Left ventricle myocardium inferior (tissue), 1 donor: ENCODE data around the gene ASTN1. TPM values are rescaled to one million over a fixed set of nuclear protein-coding genes. Genes with fewer than 3 reads are reported as not detected.

Experiments
- DNase-seq: peaks from one replicate; pipeline ENCODE4 v3.0.0-alpha.2; 2020
- H3K27ac ChIP-seq: fragments of 200-600 bp; replicated peaks from 2 replicates; pipeline ENCODE4 v1.8.0; 2021
- H3K27me3 ChIP-seq: fragments of 200-600 bp; 2 replicates; pipeline ENCODE4 v1.8.0; 2021; ENCODE audit warnings: low read depth
- H3K36me3 ChIP-seq: fragments of 200-600 bp; 2 replicates; pipeline ENCODE4 v1.8.0; 2021
- H3K4me1 ChIP-seq: fragments of 200-600 bp; 2 replicates; pipeline ENCODE4 v1.8.0; 2021
- H3K4me3 ChIP-seq: fragments of 200-600 bp; 2 replicates; pipeline ENCODE4 v1.8.0; 2021; ENCODE audit warnings: mild to moderate bottlenecking, moderate library complexity
- H3K9me3 ChIP-seq: fragments of 200-600 bp; replicated peaks from 2 replicates; pipeline ENCODE4 v1.8.0; 2021
- CTCF ChIP-seq: fragments of 200-600 bp; IDR thresholded peaks from 2 replicates; pipeline ENCODE4 v1.8.0; 2021; ENCODE audit warnings: antibody characterized with exemption, mild to moderate bottlenecking, borderline replicate concordance
- intact Hi-C: fragments of 100-400 bp; cut with micrococcal nuclease; formaldehyde crosslinking; loops from one replicate; pipeline ENCODE4 v1.11.0; 2022
- total RNA-seq: library from RNA; stranded (reverse); fragmentation: NEBNext Ultra II Directional; extraction: Animal tissue kit (Norgen Biotek cat#: 25700); gene quantifications from one replicate; pipeline ENCODE4 v1.2.1, GENCODE V29; 2021
- donor health status: DM: no; HTN: yes; CAD: no; lungs with severe emphysema.

The ASTN1 gene
- total RNA-seq, 1 donor from 2014 or later, result 0.33 TPM

DNA sequence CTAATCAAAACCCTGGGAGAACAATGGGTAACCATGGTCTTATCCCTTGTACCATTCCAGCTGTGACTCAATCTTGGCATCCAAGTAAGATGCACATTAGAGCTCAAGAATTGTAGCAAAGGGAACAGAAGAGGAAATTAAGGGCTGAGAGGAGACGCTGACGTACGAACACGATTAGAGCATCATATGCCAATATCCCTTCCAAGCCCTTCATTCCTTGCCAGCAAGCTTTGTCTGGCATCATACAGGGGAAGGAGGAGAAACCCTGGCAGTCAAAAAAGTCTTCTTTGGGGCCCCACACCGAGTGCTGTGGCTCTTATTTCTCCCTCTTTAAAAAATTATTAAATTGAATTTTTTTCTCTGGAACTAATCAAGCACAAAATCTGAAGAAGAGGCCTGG, 120.9 kb downstream of the ASTN1 start:
- TF ChIP-seq CTCF, result no peak
- intact Hi-C loops, result no loop called here
- Histone ChIP-seq H3K4me1 (no peaks in the 10 kb centered on the region), H3K36me3 (no peaks in the 10 kb centered on the region), H3K4me3 (no peak overlapping the region), H3K27ac (no peak overlapping the region), H3K9me3 (no peaks in the 10 kb centered on the region), H3K27me3 (peaks cover 10% of the 10 kb centered on the region)
- DNase-seq, result no peak

DNA sequence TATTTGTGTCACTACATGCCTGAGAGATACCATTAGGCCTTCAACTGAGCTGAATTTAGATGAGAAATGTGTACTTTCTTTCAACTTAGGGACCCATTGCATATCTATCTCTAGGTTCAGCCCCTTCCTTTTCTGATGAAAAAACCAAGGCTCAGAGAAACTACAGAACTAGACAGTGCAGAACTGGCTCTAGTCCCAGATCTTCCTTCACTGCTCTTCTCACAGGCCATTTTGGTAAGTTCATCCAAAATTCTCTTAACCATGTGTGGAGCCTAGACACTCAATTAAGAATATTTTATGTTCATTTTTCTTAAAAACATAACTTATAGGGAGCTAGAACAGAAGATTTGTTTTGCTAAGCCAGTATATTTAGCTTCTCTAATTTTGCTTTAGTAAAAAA, 128.9 kb downstream of the ASTN1 start:
- no peak overlapping the region for H3K4me3 ChIP-seq

DNA sequence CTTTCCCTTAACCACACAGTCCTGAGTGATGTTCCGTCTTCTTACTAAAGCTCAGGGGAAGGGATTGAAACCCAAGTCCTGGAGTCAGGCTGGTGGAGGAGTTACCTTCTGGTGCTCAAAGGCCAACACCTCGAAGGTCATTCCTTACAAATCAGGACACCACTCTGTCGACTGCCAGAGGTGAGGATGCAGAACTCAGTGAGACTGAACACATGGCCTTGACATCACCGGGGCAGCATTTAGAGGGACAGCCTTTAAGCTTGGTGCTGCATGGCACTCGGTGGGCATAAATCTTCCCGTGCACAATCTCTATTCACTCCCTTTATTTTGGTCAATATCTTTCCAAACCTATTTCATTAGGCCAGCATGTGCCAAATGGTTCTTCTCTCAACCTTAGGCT, 130.9 kb downstream of the ASTN1 start:
- TF ChIP-seq CTCF, result no peak
- H3K27ac ChIP-seq, result no peak overlapping the region

More for the DNA sequence above, 128.9 kb downstream of the ASTN1 start:
- H3K9me3 ChIP-seq, result no peaks in the 10 kb centered on the region
- no peak for TF ChIP-seq CTCF
- H3K27ac ChIP-seq, result no peak overlapping the region
- intact Hi-C loops, result no loop called here
- H3K27me3 ChIP-seq, result peaks cover 13% of the 10 kb centered on the region
- no peaks in the 10 kb centered on the region for H3K36me3 ChIP-seq
- no peak for DNase-seq
- H3K4me1 ChIP-seq, result no peaks in the 10 kb centered on the region

GRCh38 chr1:177032434-177032833, 132.1 kb downstream of the ASTN1 start:
- intact Hi-C loops, result no loop called here
- no peak overlapping the region for H3K27ac ChIP-seq
- no peaks in the 10 kb centered on the region for H3K4me1 ChIP-seq
- no peak for TF ChIP-seq CTCF
- no peak for DNase-seq
- H3K9me3 ChIP-seq, result no peaks in the 10 kb centered on the region
- H3K4me3 ChIP-seq, result no peak overlapping the region
- no peaks in the 10 kb centered on the region for H3K36me3 ChIP-seq
- peaks cover 8% of the 10 kb centered on the region for H3K27me3 ChIP-seq

More for the DNA sequence above, 130.9 kb downstream of the ASTN1 start:
- Histone ChIP-seq H3K27me3 (peaks cover 12% of the 10 kb centered on the region), H3K9me3 (no peaks in the 10 kb centered on the region), H3K36me3 (no peaks in the 10 kb centered on the region), H3K4me1 (no peaks in the 10 kb centered on the region), H3K4me3 (no peak overlapping the region)
- DNase-seq, result no peak
- intact Hi-C loops, result no loop called here

DNA sequence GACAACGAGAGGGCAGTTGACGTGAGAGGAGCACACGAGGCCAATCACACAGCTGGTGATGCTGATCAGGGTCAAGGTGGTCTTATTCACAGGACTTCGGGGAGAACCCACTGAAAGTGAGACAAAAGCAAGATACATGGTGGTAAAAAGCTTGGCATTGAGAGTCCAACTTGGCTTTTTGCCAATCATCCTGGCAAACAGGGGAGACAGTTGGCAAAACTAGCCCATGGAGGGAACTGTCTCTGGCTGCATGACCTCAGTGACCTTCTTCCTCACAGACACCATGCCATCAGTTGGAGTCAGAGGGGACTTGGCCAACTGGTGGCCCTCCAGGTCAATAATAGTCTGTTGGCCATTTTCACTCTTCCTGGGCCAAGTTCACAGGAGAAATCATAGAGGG, 139.9 kb downstream of the ASTN1 start:
- Histone ChIP-seq H3K27me3 (peaks cover 7% of the 10 kb centered on the region), H3K36me3 (no peaks in the 10 kb centered on the region), H3K9me3 (no peaks in the 10 kb centered on the region), H3K4me1 (peaks cover 4% of the 10 kb centered on the region), H3K27ac (no peak overlapping the region), H3K4me3 (no peak overlapping the region)
- intact Hi-C loops, result no loop called here
- no peak for TF ChIP-seq CTCF
- no peak for DNase-seq

GRCh38 chr1:177023726-177024125, 140.8 kb downstream of the ASTN1 start:
- Histone ChIP-seq H3K27me3 (peaks cover 7% of the 10 kb centered on the region), H3K9me3 (no peaks in the 10 kb centered on the region), H3K4me1 (peaks cover 4% of the 10 kb centered on the region), H3K27ac (no peak overlapping the region), H3K36me3 (no peaks in the 10 kb centered on the region), H3K4me3 (no peak overlapping the region)
- DNase-seq, result no peak
- TF ChIP-seq CTCF, result no peak
- intact Hi-C loops, result no loop called here
